HG03558 (cell line): ENCODE data around the gene NAALADL2.
"Not testable (repeated sequence)": the region's sequence is repeated elsewhere in the genome, so short reads cannot be mapped to it uniquely, and the experiment has no call there.

Experiments
- ATAC-seq: cut with Tn5 transposase; IDR thresholded peaks from one replicate; pipeline ENCODE4 v1.9.1; 2021; ENCODE audit warnings: moderate number of reproducible peaks; ENCODE audit not compliant: unreplicated experiment; ENCODE audit errors: extremely low read depth

Gene NAALADL2

GRCh38 chr3:175591375-175591774 is 732.2 kb downstream of the NAALADL2 start:
- ATAC-seq: no peak

GRCh38 chr3:175593331-175593730 is 734.2 kb downstream of the NAALADL2 start:
- no peak for ATAC-seq

- ATAC-seq: no peak
Observed at GRCh38 chr3:175598740-175599139, 739.6 kb downstream of the NAALADL2 start.

DNA sequence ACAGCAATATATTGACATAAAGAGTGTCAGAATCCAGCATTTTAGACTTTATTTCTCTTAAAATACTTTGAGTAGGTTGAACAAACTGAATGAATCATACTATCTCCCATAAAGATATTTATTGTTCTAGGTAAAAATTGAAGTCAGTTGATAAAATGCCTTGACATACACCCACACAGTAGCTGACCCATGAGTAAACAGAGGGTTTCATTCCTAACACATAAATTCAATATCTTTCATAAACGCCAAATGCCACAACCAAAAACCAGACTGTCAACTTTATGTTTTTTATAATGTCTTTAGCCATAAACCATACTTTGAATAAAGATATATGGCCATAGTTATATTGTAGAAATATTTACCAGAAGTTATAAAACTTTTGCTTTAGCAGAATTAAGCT is 742.4 kb downstream of the NAALADL2 start:
- no peak for ATAC-seq

DNA sequence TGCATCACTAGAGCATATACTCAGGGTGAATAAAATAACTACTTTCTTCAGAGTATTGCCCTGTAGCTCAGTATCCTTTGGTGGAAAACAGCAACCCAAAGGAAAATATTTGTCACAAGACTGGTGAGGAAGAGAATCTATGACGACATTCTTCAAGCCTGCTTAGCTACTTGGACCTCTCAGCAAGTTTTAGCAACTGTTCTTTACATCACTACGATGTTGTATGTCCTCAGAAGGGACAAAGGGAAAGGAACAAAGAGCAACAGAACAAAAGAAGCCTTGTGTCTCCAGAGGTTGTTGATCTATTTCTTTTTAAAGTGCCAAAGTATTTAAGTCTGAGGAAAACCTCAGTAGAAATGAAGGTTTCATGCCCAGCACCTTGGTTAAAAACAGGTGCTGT is 746.7 kb downstream of the NAALADL2 start:
- no peak for ATAC-seq

- no peak for ATAC-seq
Observed at GRCh38 chr3:175606650-175607318, 747.6 kb downstream of the NAALADL2 start.

DNA sequence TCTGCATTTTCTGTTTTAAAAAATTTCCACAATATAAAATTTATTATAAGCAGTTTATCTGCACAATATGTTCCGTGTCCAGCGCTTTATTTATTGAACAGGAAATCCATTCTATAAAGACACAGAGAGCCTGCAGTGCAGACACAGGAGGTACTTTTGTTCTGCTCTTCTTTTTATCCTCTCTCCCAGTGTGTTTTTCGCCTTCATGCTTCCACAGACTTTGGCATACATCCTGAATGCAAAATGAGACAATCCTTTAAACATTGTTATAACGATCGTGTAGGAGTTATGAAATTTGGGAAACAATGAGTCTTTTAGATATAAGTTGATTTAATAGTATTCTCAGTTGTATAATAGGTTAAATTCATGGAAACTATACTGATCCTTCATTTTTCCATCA is 749.2 kb downstream of the NAALADL2 start:
- ATAC-seq: no peak

DNA sequence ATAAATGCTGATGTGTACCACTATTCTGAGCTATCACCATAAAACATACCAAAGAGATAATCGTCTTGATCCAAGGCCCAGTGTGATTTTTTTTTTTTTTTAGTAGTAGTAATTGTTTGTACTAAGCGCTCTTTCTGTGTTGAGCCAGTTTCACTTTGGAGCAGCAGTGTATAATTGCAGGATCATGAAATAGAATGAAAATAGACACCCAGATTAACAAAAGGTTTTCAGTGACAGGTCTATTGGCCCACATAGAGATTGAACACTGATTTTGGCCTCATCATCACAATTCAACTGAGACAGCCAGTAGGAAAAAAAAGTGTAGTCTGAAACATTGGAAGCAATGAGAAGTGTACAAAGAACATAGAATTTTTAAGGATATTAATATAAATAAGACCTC is 749.8 kb downstream of the NAALADL2 start:
- ATAC-seq: no peak

DNA sequence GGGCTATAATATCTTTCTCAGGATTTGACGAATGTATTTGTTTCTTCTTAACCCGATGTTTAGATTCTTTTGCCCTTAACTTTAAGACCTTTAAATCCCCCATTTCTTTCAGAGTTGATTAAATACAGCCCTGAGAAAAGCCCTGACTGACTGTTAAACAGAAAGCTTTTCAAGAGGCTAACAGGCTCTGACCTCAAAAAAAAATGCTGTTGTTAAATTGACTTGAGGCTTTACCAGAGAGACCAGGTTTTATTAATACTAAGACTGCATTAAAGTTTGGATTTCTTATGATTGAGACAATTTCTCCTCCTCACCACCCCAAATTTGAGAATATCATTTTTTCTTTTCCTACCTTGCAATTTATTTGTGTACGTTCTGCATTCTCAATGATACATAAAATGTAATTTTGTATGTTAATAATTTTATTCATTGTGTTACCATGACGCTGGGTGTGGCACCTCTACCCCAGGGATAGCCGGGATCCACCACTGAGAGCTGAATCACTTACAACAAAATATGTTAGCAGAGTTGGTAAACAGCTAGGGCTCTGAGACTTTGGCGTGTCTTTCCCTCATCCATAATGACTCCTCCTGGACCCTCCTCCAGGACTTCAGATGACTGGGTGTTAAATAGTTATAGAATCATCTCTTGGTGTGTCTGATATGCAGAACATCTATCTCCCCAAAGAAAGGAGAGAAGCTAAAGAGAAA is 753.5 kb downstream of the NAALADL2 start:
- no peak for ATAC-seq

- ATAC-seq: not testable (repeated sequence)
Observed at GRCh38 chr3:175614107-175614506, 755.0 kb downstream of the NAALADL2 start.

- no peak for ATAC-seq
Observed at GRCh38 chr3:175617247-175617646, 758.1 kb downstream of the NAALADL2 start.

- ATAC-seq: no peak
Observed at GRCh38 chr3:175619369-175619768, 760.2 kb downstream of the NAALADL2 start.

GRCh38 chr3:175620093-175620492 is 761.0 kb downstream of the NAALADL2 start:
- no peak for ATAC-seq

GRCh38 chr3:175620532-175620931 is 761.4 kb downstream of the NAALADL2 start:
- ATAC-seq: no peak

GRCh38 chr3:175640958-175641357 is 781.8 kb downstream of the NAALADL2 start:
- no peak for ATAC-seq

- no peak for ATAC-seq
Observed at GRCh38 chr3:175646865-175647264, 787.7 kb downstream of the NAALADL2 start.

DNA sequence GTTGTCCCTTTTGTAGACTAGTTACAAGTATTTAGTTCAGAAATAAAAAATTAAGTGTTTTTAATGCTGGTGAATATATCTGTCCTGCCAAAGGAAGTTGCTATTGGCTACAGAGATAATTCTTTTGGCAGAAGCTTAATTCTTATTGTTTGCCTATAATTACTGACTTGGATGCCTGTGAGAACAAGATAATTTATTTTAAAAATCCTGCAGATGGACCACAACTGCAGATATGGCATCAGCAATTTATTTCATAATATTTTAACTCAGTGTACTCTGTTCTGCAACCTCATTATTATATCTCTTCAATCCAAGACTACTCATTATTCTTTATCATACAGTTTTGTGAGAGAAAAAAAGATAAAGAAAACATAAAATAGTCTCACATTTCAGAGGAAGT is 789.8 kb downstream of the NAALADL2 start:
- no peak for ATAC-seq

- ATAC-seq: no peak
Observed at GRCh38 chr3:175651716-175652115, 792.6 kb downstream of the NAALADL2 start.

GRCh38 chr3:175655351-175655750 is 796.2 kb downstream of the NAALADL2 start:
- no peak for ATAC-seq

DNA sequence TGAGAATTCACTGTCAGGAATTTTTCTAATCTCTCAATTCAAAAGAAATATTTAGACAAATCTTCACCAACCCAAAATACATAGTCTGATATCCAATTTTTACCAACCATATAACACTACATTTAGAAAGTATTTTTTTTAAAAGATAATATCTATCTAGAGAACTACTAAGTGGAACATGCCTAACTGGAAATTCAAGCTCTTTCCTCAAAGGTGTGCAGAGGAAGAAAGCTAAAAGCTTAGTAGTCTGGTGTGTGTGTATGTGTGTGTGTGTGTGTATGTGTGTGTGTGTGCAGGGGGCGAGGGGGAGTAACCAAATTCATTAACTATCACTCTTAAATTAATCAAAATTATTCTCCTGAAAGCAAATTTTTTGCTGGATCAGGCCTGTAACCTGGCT is 797.3 kb downstream of the NAALADL2 start:
- ATAC-seq: no peak

DNA sequence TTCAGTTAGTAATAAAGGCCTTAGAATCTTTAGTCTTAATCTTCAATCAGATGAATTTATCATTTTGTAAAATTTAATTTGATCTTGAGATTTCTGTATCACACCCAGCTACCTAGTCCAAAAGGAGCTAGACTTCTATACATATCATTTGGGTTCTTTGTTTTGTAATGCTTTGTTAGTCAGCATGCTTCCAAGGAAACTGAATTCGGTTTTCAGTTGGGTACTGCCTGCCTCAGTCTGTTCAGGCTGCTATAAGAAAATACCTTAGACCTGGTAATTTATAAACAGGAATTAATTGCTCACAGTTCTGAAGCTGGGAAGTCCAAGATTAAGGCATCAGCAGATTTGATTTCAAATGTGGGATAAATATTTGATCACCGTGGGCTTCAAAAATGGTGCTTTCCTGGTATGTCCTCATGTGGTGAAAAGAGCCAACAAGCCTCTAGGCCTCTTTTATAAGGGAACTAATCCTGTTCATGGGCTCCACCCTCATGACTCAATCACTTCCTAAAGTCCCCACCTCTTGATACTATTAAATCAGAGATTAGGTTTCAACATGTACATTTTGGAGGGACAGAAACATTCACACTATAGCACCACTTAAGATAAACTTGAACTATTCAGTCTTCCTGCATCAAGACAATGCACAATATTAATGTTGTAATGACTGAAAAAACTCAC is 800.7 kb downstream of the NAALADL2 start:
- no peak for ATAC-seq
